Panc1 (cell line): ENCODE data around the gene RGS9. TPM values are rescaled to one million over a fixed set of nuclear protein-coding genes. Genes with fewer than 3 reads are reported as not detected.
A peak's percentile ranks its signal among the peaks of the same experiment; 100 is the strongest.

Experiments used
- ATAC-seq: fragments of 200-7000 bp; cut with Tn5 transposase; 2 replicates; pipeline ENCODE4 v1.9.1; 2020; ENCODE audit warnings: mild to moderate bottlenecking, moderate library complexity
- BruUV-seq: library from RNA; stranded (reverse); fragments of 400-500 nt; replicated peaks from 2 replicates; lab custom pipeline; 2021; lab: Mats Ljungman, UMichigan
- CTCF ChIA-PET: fragments of 300-600 bp; sonication (Branson Sonifier 250); formaldehyde crosslinking; loops from one replicate; lab custom pipeline; 2022; ENCODE audit warnings: antibody characterized with exemption; lab: Charles Lee
- POLR2A ChIA-PET: fragments of 300-600 bp; sonication (Branson Sonifier 250); formaldehyde crosslinking; loops from one replicate; lab custom pipeline; 2022; ENCODE audit warnings: antibody characterized with exemption; lab: Charles Lee
- DNase-seq: peaks from one replicate; pipeline ENCODE4 v3.0.0-alpha.2; 2010; ENCODE audit warnings: low read depth, low spot score
- H3K27ac ChIP-seq: 2 replicates; pipeline ENCODE4 v1.5.1; 2011; ENCODE audit warnings: mild to moderate bottlenecking, low read length, inconsistent platforms
- H3K27me3 ChIP-seq: fragments of 200-500 bp; sonication (Bioruptor generic); 2 replicates; pipeline ENCODE4 v1.6.0; 2014; ENCODE audit warnings: low read length, inconsistent platforms; ENCODE audit not compliant: control insufficient read depth, insufficient read depth
- H3K36me3 ChIP-seq: fragments of 200-500 bp; sonication (Bioruptor generic); 2 replicates; pipeline ENCODE4 v1.5.1; 2014; ENCODE audit warnings: inconsistent platforms, mild to moderate bottlenecking, low read length, moderate library complexity; ENCODE audit not compliant: control insufficient read depth, insufficient read depth
- H3K4me1 ChIP-seq: 2 replicates; pipeline ENCODE4 v1.5.1; 2011; ENCODE audit warnings: inconsistent platforms, mild to moderate bottlenecking, low read length, moderate library complexity; ENCODE audit not compliant: control insufficient read depth, insufficient read depth
- H3K4me3 ChIP-seq, 2 experiments: 2 replicates each; pipeline ENCODE4 v1.5.1; 2011 to 2012; ENCODE audit warnings: low read depth in 2 of 2, low read length in 2 of 2, mild to moderate bottlenecking in 2 of 2, inconsistent platforms in 1 of 2, moderate library complexity in 1 of 2
- H3K9me3 ChIP-seq: fragments of 200-500 bp; sonication (Bioruptor generic); 2 replicates; pipeline ENCODE4 v1.5.1; 2014; ENCODE audit warnings: low read depth, mild to moderate bottlenecking, inconsistent platforms, low read length, moderate library complexity; ENCODE audit not compliant: control insufficient read depth, insufficient read depth
- CTCF ChIP-seq: fragments of 450-650 bp; IDR thresholded peaks from 2 replicates; pipeline ENCODE4 v1.5.1; 2017; ENCODE audit warnings: mild to moderate bottlenecking
- POLR2AphosphoS5 ChIP-seq: IDR thresholded peaks from 2 replicates; pipeline ENCODE4 v1.6.1; 2012; ENCODE audit warnings: mild to moderate bottlenecking, low read depth, low read length, moderate library complexity
- REST ChIP-seq, 2 experiments: IDR thresholded peaks; 2 replicates each; pipeline ENCODE4 v1.6.1; 2011 to 2012; ENCODE audit warnings: low read depth in 2 of 2, control low read depth in 1 of 2, low read length in 1 of 2, mild to moderate bottlenecking in 1 of 2, moderate library complexity in 1 of 2; ENCODE audit not compliant: insufficient read depth in 1 of 2
- SIN3A ChIP-seq: IDR thresholded peaks from 2 replicates; pipeline ENCODE4 v1.6.1; 2012; ENCODE audit warnings: low read depth, mild to moderate bottlenecking, low read length, moderate library complexity, borderline replicate concordance; ENCODE audit not compliant: insufficient read depth
- TCF7L2 ChIP-seq: IDR thresholded peaks from 2 replicates; pipeline ENCODE4 v1.6.1; 2011; ENCODE audit warnings: mild to moderate bottlenecking, low read depth, low read length, inconsistent platforms
- in situ Hi-C: cut with HindIII; loops from 2 replicates; pipeline ENCODE4 v1.10.0; 2016; ENCODE audit warnings: low sequenced_read_pairs, low pct_unique_long_range_greater_than_20kb
- intact Hi-C: fragments of 100-400 bp; cut with micrococcal nuclease; formaldehyde crosslinking; loops from one replicate; pipeline ENCODE4 v1.10.0; 2022; ENCODE audit not compliant: unreplicated experiment
- total RNA-seq: library from RNA; stranded (reverse); gene quantifications from one replicate; pipeline ENCODE4 v1.2.1, GENCODE V29; 2021; ENCODE audit not compliant: unreplicated experiment

The RGS9 gene
- total RNA-seq, 1 experiment from 2014 or later: 3.3 TPM

- Histone ChIP-seq H3K9me3 (no peaks in the 10 kb centered on the region), H3K27ac (no peak overlapping the region), H3K4me1 (no peaks in the 10 kb centered on the region), H3K36me3 (no peaks in the 10 kb centered on the region), H3K27me3 (no peaks in the 10 kb centered on the region), H3K4me3 (no peak overlapping the region)
- ATAC-seq (no peak), DNase-seq (no peak)
- no TSS peak for BruUV-seq
- in situ Hi-C loops: no loop called here
- TF ChIP-seq CTCF: no peak
- no peak for TF ChIP-seq TCF7L2
- no peak for TF ChIP-seq POLR2AphosphoS5
- TF ChIP-seq REST (IDR thresholded peaks at IDR 0.05; ENCODE audit: insufficient read depth in 1 of 2, low read depth in 2 of 2, low read length in 1 of 2): no peak
- TF ChIP-seq SIN3A: no peak
- POLR2A ChIA-PET: no interaction called here
- CTCF ChIA-PET: no interaction called here
- intact Hi-C loops: no loop called here
Measured at GRCh38 chr17:65246252-65246651, 109.1 kb downstream of the RGS9 start.

GRCh38 chr17:65249774-65250173 lies 112.6 kb downstream of the RGS9 start:
- intact Hi-C loops (no loop called here), in situ Hi-C loops (no loop called here)
- POLR2A ChIA-PET: no interaction called here
- CTCF ChIA-PET: no interaction called here
- no peak for DNase-seq
- no peaks in the 10 kb centered on the region for H3K36me3 ChIP-seq
- no peak overlapping the region for H3K4me3 ChIP-seq
- no peak overlapping the region for H3K27ac ChIP-seq
- no peak for ATAC-seq
- peaks cover 2% of the 10 kb centered on the region; the same call in 1 of the 2 replicates for H3K27me3 ChIP-seq
- no peaks in the 10 kb centered on the region for H3K4me1 ChIP-seq
- no peak for TF ChIP-seq SIN3A
- H3K9me3 ChIP-seq: no peaks in the 10 kb centered on the region
- no TSS peak for BruUV-seq

- CTCF ChIA-PET: no interaction called here
- Histone ChIP-seq H3K27me3 (peaks cover 2% of the 10 kb centered on the region; the same call in 1 of the 2 replicates), H3K4me3 (no peak overlapping the region), H3K36me3 (no peaks in the 10 kb centered on the region), H3K4me1 (no peaks in the 10 kb centered on the region), H3K27ac (no peak overlapping the region), H3K9me3 (no peaks in the 10 kb centered on the region)
- POLR2A ChIA-PET: no interaction called here
- TF ChIP-seq POLR2AphosphoS5 (no peak), SIN3A (no peak), CTCF (no peak), TCF7L2 (no peak), REST (IDR thresholded peaks at IDR 0.05; ENCODE audit: insufficient read depth in 1 of 2, low read depth in 2 of 2, low read length in 1 of 2) (peak; percentile 80 to 82)
- intact Hi-C loops: no loop called here
- DNase-seq: no peak
- BruUV-seq: no TSS peak
- ATAC-seq: no peak
- in situ Hi-C loops: no loop called here
Measured at GRCh38 chr17:65254166-65254565, 117.0 kb downstream of the RGS9 start.
